Psoas muscle (tissue), 8 donors: ENCODE measurements around the gene KCNG2. TPM values are rescaled to one million over a fixed set of nuclear protein-coding genes. Genes with fewer than 3 reads are reported as not detected.

Source experiments
- ATAC-seq, 4 donors: fragments of 200-7000 bp; cut with Tn5 transposase; one replicate each; pipeline ENCODE4 v1.9.1; 2020; ENCODE audit warnings: moderate library complexity in 3 of 4, mild to moderate bottlenecking in 2 of 4
- DNase-seq, 2 donors: peaks; one replicate each; pipeline ENCODE4 v3.0.0-alpha.2; 2020
- H3K27ac ChIP-seq: fragments of 200-600 bp; one replicate; pipeline ENCODE4 v1.8.0; 2022
- H3K27me3 ChIP-seq, 3 donors: fragments of 200-600 bp in 1 of 3; one replicate each; pipeline versions ENCODE4 v1.6.1 to v1.8.0; 2013 to 2022; ENCODE audit warnings: low read length in 2 of 3, mild to moderate bottlenecking in 2 of 3, moderate library complexity in 1 of 3; ENCODE audit not compliant: insufficient read depth in 3 of 3
- H3K36me3 ChIP-seq, 2 donors: fragments of 200-600 bp in 1 of 2; one replicate each; pipeline versions ENCODE4 v1.6.1 to v1.8.0; 2013 to 2022; ENCODE audit warnings: low read depth in 1 of 2, mild to moderate bottlenecking in 1 of 2, moderate library complexity in 1 of 2; ENCODE audit not compliant: insufficient read depth in 1 of 2
- H3K4me1 ChIP-seq: fragments of 200-600 bp; one replicate; pipeline ENCODE4 v1.8.0; 2022
- H3K4me3 ChIP-seq: fragments of 200-600 bp; one replicate; pipeline ENCODE4 v1.8.0; 2022; ENCODE audit warnings: mild to moderate bottlenecking
- H3K9me3 ChIP-seq: fragments of 200-600 bp; one replicate; pipeline ENCODE4 v1.8.0; 2022
- CTCF ChIP-seq: fragments of 200-600 bp; IDR thresholded peaks from one replicate; pipeline ENCODE4 v1.8.0; 2022; ENCODE audit warnings: antibody characterized with exemption
- WGBS, 3 donors: extraction: QIAGEN DNeasy Blood & Tissue Kit; methylation state at CpG; one replicate each; pipeline versions ENCODE4 v1.1.6 to v1.1.7; 2013; 5-methylcytosine and 5-hydroxymethylcytosine counted together
- intact Hi-C, 2 donors: fragments of 100-400 bp; cut with DNase I; formaldehyde crosslinking; loops; one replicate each; pipeline versions ENCODE4 v1.11.0 to v1.14.2; 2022
- polyA plus RNA-seq, 3 donors: library from polyadenylated mRNA; stranded (reverse); fragments of 200-250 nt; gene quantifications; one replicate each; pipeline ENCODE4 v1.2.3, GENCODE V29; 2013
- total RNA-seq, 4 donors: library from RNA; stranded (reverse); fragmentation: NEBNext Ultra II Directional in 2 of 4; extraction: Animal tissue kit (Norgen Biotek cat#: 25700) in 2 of 4; gene quantifications; one replicate each; pipeline versions ENCODE4 v1.2.1 to v1.2.4, GENCODE V29; 2021 to 2023
- donor health status: healthy with polysubstance abuse.
- donor health status: DM: no; HTN: no; CAD: no; lungs with moderate emphysema.
- donor health status: Bipolar disorder and iron deficiency.
- donor health status: healthy.
- donor health status: DM: yes; HTN: yes; CAD: no.
- donor health status: DM: no; HTN: no; CAD: no.
- donor health status: DM: no; HTN: no; CAD: no.
- donor health status: DM: yes; HTN: yes; CAD: no.

Gene KCNG2
- total and polyA plus RNA-seq, 7 donors = 0.04 to 0.54 (median 0.27) TPM; not detected in 2

GRCh38 chr18:79799619-79800370, 2.1 kb downstream of the KCNG2 start:
- H3K27me3 ChIP-seq = peaks cover 0 to 50% (median 15%) of the 10 kb centered on the region in 3 donors
- intact Hi-C loops = no loop called here
- H3K9me3 ChIP-seq = no peaks in the 10 kb centered on the region
- H3K4me1 ChIP-seq = peaks cover 6% of the 10 kb centered on the region
- 66 to 73% (median 72%) methylated on average over 30 of the region's 30 CpGs for WGBS, 3 donors
- no peak for TF ChIP-seq CTCF
- no peak overlapping the region for H3K27ac ChIP-seq
- ATAC-seq (no peak), DNase-seq (no peak)
- H3K36me3 ChIP-seq = no peaks in the 10 kb centered on the region
- no peak overlapping the region for H3K4me3 ChIP-seq

GRCh38 chr18:79800371-79801180, 2.8 kb downstream of the KCNG2 start:
- no peaks in the 10 kb centered on the region for H3K36me3 ChIP-seq
- peaks cover 0 to 50% (median 14%) of the 10 kb centered on the region in 3 donors for H3K27me3 ChIP-seq
- intact Hi-C loops = no loop called here
- no peak overlapping the region for H3K4me3 ChIP-seq
- H3K9me3 ChIP-seq = no peaks in the 10 kb centered on the region
- no peak for TF ChIP-seq CTCF
- H3K27ac ChIP-seq = no peak overlapping the region
- DNase-seq (no peak), ATAC-seq (no peak)
- WGBS, 3 donors = 88 to 91% (median 89%) methylated on average over 36 to 39 of the region's 39 CpGs
- peaks cover 6% of the 10 kb centered on the region for H3K4me1 ChIP-seq

- ATAC-seq (no peak), DNase-seq (no peak)
- intact Hi-C loops = no loop called here
- TF ChIP-seq CTCF = no peak
- Histone ChIP-seq H3K36me3 (no peaks in the 10 kb centered on the region), H3K4me3 (no peak overlapping the region), H3K27me3 (peaks cover 0 to 47% (median 14%) of the 10 kb centered on the region in 3 donors), H3K9me3 (no peaks in the 10 kb centered on the region), H3K4me1 (peaks cover 6% of the 10 kb centered on the region), H3K27ac (no peak overlapping the region)
- WGBS, 3 donors = 94 to 95% (median 94%) methylated on average over 13 of the region's 13 CpGs
Measured at GRCh38 chr18:79801217-79801616, 3.5 kb downstream of the KCNG2 start.

GRCh38 chr18:79801641-79802040, 3.9 kb downstream of the KCNG2 start:
- DNase-seq = no peak
- WGBS, 3 donors = 83 to 86% (median 86%) methylated on average over 9 of the region's 9 CpGs
- H3K27ac ChIP-seq = no peak overlapping the region
- no peak overlapping the region for H3K4me3 ChIP-seq
- H3K9me3 ChIP-seq = no peaks in the 10 kb centered on the region
- no peak for TF ChIP-seq CTCF
- no peaks in the 10 kb centered on the region for H3K36me3 ChIP-seq
- peaks cover 0 to 43% (median 14%) of the 10 kb centered on the region in 3 donors for H3K27me3 ChIP-seq
- intact Hi-C loops = no loop called here
- H3K4me1 ChIP-seq = peaks cover 6% of the 10 kb centered on the region
- ATAC-seq = no peak
